H1 (cell line): ENCODE measurements around the gene PIK3R1.

Experiments
- ATF3 ChIP-seq: IDR thresholded peaks from 2 replicates; pipeline ENCODE4 v1.6.1; 2011; ENCODE audit warnings: low read depth, mild to moderate bottlenecking, low read length; ENCODE audit not compliant: insufficient read depth
- RFX5 ChIP-seq: IDR thresholded peaks from 2 replicates; pipeline ENCODE4 v1.6.1; 2011; ENCODE audit warnings: low read depth, low read length, improper control_type of control experiment, borderline replicate concordance
- TF ChIP-seq, protein P1 (sequence below), 3 experiments: IDR thresholded peaks; 1 replicate in 2 of 3; 2 replicates in 1 of 3; pipeline versions ENCODE4 v1.5.1 to v1.6.1; 2011; ENCODE audit warnings: low read length in 3 of 3, mild to moderate bottlenecking in 3 of 3, inconsistent platforms in 2 of 3, low read depth in 1 of 3, moderate library complexity in 1 of 3; ENCODE audit not compliant: insufficient read depth in 1 of 3; ENCODE audit errors: control extremely low read depth in 1 of 3
- TF ChIP-seq, protein P2 (sequence below): IDR thresholded peaks from 2 replicates; pipeline ENCODE4 v1.6.1; 2011; ENCODE audit warnings: low read length, improper control_type of control experiment

DNA sequence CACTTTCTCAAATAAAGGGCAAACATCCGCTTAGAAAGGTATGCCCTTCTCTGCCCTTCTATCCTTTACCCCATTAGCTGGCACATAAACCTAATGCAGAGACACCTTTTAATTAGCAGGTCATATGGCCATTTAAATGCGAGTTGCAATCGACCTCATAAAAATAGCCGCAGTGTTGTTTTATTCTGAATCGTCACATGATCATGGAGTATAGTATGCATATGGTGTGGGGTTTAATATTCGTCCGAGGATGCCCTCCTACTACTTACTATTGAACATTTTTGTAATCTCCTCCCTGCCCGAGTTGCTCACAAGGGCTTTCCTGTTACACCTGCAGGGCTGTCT lies 72.0 kb downstream of the PIK3R1 start:
- no peak for TF ChIP-seq RFX5
- TF ChIP-seq, protein P1, sequence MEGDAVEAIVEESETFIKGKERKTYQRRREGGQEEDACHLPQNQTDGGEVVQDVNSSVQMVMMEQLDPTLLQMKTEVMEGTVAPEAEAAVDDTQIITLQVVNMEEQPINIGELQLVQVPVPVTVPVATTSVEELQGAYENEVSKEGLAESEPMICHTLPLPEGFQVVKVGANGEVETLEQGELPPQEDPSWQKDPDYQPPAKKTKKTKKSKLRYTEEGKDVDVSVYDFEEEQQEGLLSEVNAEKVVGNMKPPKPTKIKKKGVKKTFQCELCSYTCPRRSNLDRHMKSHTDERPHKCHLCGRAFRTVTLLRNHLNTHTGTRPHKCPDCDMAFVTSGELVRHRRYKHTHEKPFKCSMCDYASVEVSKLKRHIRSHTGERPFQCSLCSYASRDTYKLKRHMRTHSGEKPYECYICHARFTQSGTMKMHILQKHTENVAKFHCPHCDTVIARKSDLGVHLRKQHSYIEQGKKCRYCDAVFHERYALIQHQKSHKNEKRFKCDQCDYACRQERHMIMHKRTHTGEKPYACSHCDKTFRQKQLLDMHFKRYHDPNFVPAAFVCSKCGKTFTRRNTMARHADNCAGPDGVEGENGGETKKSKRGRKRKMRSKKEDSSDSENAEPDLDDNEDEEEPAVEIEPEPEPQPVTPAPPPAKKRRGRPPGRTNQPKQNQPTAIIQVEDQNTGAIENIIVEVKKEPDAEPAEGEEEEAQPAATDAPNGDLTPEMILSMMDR (IDR thresholded peaks at IDR 0.05; ENCODE audit: control extremely low read depth in 1 of 3, insufficient read depth in 1 of 3, low read depth in 1 of 3, low read length in 3 of 3): no peak
- TF ChIP-seq ATF3: no peak
- TF ChIP-seq, protein P2, sequence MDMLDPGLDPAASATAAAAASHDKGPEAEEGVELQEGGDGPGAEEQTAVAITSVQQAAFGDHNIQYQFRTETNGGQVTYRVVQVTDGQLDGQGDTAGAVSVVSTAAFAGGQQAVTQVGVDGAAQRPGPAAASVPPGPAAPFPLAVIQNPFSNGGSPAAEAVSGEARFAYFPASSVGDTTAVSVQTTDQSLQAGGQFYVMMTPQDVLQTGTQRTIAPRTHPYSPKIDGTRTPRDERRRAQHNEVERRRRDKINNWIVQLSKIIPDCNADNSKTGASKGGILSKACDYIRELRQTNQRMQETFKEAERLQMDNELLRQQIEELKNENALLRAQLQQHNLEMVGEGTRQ: no peak
